ENCODE results near the gene ACAD8.

GRCh38 chr11:134270250-134270714, 16.9 kb downstream of the ACAD8 start:
- TF ChIP-seq FOXM1 (IDR thresholded peaks at IDR 0.05; ENCODE audit: borderline replicate concordance) (no peak), ZNF384 (IDR thresholded peaks at IDR 0.05) (no peak), SUZ12 (IDR thresholded peaks at IDR 0.05) (no peak), L3MBTL2 (conservative IDR thresholded peaks at IDR 0.05) (no peak), NFRKB (IDR thresholded peaks at IDR 0.05) (no peak), BHLHE40 (IDR thresholded peaks at IDR 0.05; ENCODE audit: borderline replicate concordance) (no peak), ELF4 (IDR thresholded peaks at IDR 0.05) (no peak), FOXK2 (IDR thresholded peaks at IDR 0.05) (no peak), SP1 (IDR thresholded peaks at IDR 0.05) (no peak), FOXA1 (IDR thresholded peaks at IDR 0.05) (no peak)

Data from HEK293T (cell line).